SK-N-SH treated with all-trans-retinoic acid at 6 μM for 48 hours (cell line): Measurements from ENCODE around the gene PKDCC.

Experiments
- ARNTL ChIP-seq: fragments of 450-650 bp; formaldehyde crosslinking; IDR thresholded peaks from 2 replicates; pipeline ENCODE4 v1.5.0; 2020; ENCODE audit warnings: low read depth, mild to moderate bottlenecking, moderate library complexity, borderline replicate concordance
- BACH2 ChIP-seq: fragments of 250-450 bp; sonication (Bioruptor Pico); IDR thresholded peaks from 2 replicates; pipeline ENCODE4 v1.9.0; 2021; ENCODE audit warnings: mild to moderate bottlenecking, borderline replicate concordance
- CREB5 ChIP-seq: fragments of 250-450 bp; sonication (Bioruptor Pico); IDR thresholded peaks from 2 replicates; pipeline ENCODE4 v1.5.1; 2020; ENCODE audit warnings: low read depth, mild to moderate bottlenecking, moderate library complexity
- ISL1 ChIP-seq: fragments of 250-450 bp; sonication (Bioruptor Pico); IDR thresholded peaks from 2 replicates; pipeline ENCODE4 v2.1.2; 2022; ENCODE audit warnings: mild to moderate bottlenecking, moderate library complexity
- OSR1 ChIP-seq: fragments of 250-450 bp; sonication (Bioruptor Pico); IDR thresholded peaks from 2 replicates; pipeline ENCODE4 v1.8.0; 2022; ENCODE audit warnings: moderate library complexity, mild to moderate bottlenecking, inconsistent platforms
- PATZ1 ChIP-seq: fragments of 250-450 bp; sonication (Bioruptor Pico); IDR thresholded peaks from 2 replicates; pipeline ENCODE4 v1.8.0; 2020; ENCODE audit warnings: mild to moderate bottlenecking, moderate library complexity, borderline replicate concordance
- TSHZ2 ChIP-seq: fragments of 250-450 bp; sonication (Bioruptor Pico); IDR thresholded peaks from 2 replicates; pipeline ENCODE4 v1.5.0; 2020; ENCODE audit warnings: mild to moderate bottlenecking, moderate library complexity
- ZFP3 ChIP-seq: fragments of 250-450 bp; sonication (Bioruptor Pico); IDR thresholded peaks from 2 replicates; pipeline ENCODE4 v1.5.0; 2020; ENCODE audit warnings: mild to moderate bottlenecking, moderate library complexity
- ZFP30 ChIP-seq: fragments of 450-650 bp; formaldehyde crosslinking; IDR thresholded peaks from 2 replicates; pipeline ENCODE4 v1.5.0; 2022; ENCODE audit warnings: mild to moderate bottlenecking, moderate library complexity
- ZNF565 ChIP-seq: fragments of 450-650 bp; formaldehyde crosslinking; conservative IDR thresholded peaks from 2 replicates; pipeline ENCODE4 v1.5.0; 2020; ENCODE audit warnings: low read depth, mild to moderate bottlenecking, moderate library complexity
- ZNF70 ChIP-seq: fragments of 450-650 bp; formaldehyde crosslinking; IDR thresholded peaks from 2 replicates; pipeline ENCODE4 v1.5.0; 2020; ENCODE audit warnings: mild to moderate bottlenecking, moderate library complexity

- TF ChIP-seq CREB5 (no peak), ISL1 (CRISPR knock-in tag) (no peak), ZFP3 (no peak), OSR1 (CRISPR knock-in tag) (no peak), TSHZ2 (CRISPR knock-in tag) (no peak), ARNTL (CRISPR knock-in tag) (no peak), ZNF565 (no peak), PATZ1 (CRISPR knock-in tag) (no peak), ZFP30 (CRISPR knock-in tag) (no peak), ZNF70 (CRISPR knock-in tag) (no peak), BACH2 (CRISPR knock-in tag) (no peak)
Measured at GRCh38 chr2:42071791-42072190, 24.0 kb downstream of the PKDCC start.
